ENCODE data around the gene INAFM2. TPM values are rescaled to one million over a fixed set of nuclear protein-coding genes. Genes with fewer than 3 reads are reported as not detected.

Gene INAFM2
- total RNA-seq, 4 donors from 2014 or later = 13.8 to 25.9 (median 20.5) TPM

- DNase-seq (ENCODE audit: low spot score in 2 of 2) = no peak
- H3K36me3 ChIP-seq = no peaks in the 10 kb centered on the region
- H3K4me1 ChIP-seq = peaks cover 0 to 46% (median 20%) of the 10 kb centered on the region in 4 donors
- 32 to 39% methylated on average over 22 to 32 of the region's 33 CpGs for WGBS, 2 donors
- H3K27me3 ChIP-seq = peaks cover 0 to 68% of the 10 kb centered on the region in 2 donors
- no peaks in the 10 kb centered on the region for H3K9me3 ChIP-seq
- no peak overlapping the region for H3K4me3 ChIP-seq
- TF ChIP-seq EP300 (IDR thresholded peaks at IDR 0.05) (no peak), CTCF (IDR thresholded peaks at IDR 0.05) (no peak), POLR2A (IDR thresholded peaks at IDR 0.05) (no peak)
- H3K27ac ChIP-seq = no peak overlapping the region
Observed at GRCh38 chr15:40283615-40284300, 39.7 kb upstream of the INAFM2 start.

GRCh38 chr15:40285151-40285550 lies 38.3 kb upstream of the INAFM2 start:
- no peak for DNase-seq (ENCODE audit: low spot score in 2 of 2)
- Histone ChIP-seq H3K27me3 (peaks cover 0 to 62% of the 10 kb centered on the region in 2 donors), H3K4me1 (peaks cover 0 to 37% (median 16%) of the 10 kb centered on the region in 4 donors), H3K4me3 (no peak overlapping the region), H3K27ac (no peak overlapping the region), H3K9me3 (no peaks in the 10 kb centered on the region), H3K36me3 (no peaks in the 10 kb centered on the region)
- WGBS, 2 donors = 52 to 63% methylated on average over 4 of the region's 4 CpGs
- TF ChIP-seq POLR2A (IDR thresholded peaks at IDR 0.05) (no peak), EP300 (IDR thresholded peaks at IDR 0.05) (no peak), CTCF (IDR thresholded peaks at IDR 0.05) (no peak)

- DNase-seq (ENCODE audit: low spot score in 2 of 2) = no peak
- H3K27me3 ChIP-seq = peaks cover 0 to 62% of the 10 kb centered on the region in 2 donors
Observed at GRCh38 chr15:40285554-40286011, 37.9 kb upstream of the INAFM2 start.

GRCh38 chr15:40286061-40286532 lies 37.4 kb upstream of the INAFM2 start:
- Histone ChIP-seq H3K27me3 (peaks cover 0 to 58% of the 10 kb centered on the region in 2 donors), H3K4me3 (no peak overlapping the region), H3K9me3 (no peaks in the 10 kb centered on the region), H3K36me3 (no peaks in the 10 kb centered on the region), H3K27ac (no peak overlapping the region), H3K4me1 (peaks cover 0 to 46% (median 19%) of the 10 kb centered on the region in 4 donors)
- WGBS, 2 donors = 72 to 73% methylated on average over 7 of the region's 7 CpGs
- TF ChIP-seq EP300 (IDR thresholded peaks at IDR 0.05) (no peak), POLR2A (IDR thresholded peaks at IDR 0.05) (no peak), CTCF (IDR thresholded peaks at IDR 0.05) (no peak)
- no peak for DNase-seq (ENCODE audit: low spot score in 2 of 2)

More at GRCh38 chr15:40285554-40286011, 37.9 kb upstream of the INAFM2 start:
- Histone ChIP-seq H3K4me1 (peaks cover 0 to 40% (median 16%) of the 10 kb centered on the region in 4 donors), H3K27ac (no peak overlapping the region), H3K36me3 (no peaks in the 10 kb centered on the region), H3K4me3 (no peak overlapping the region), H3K9me3 (no peaks in the 10 kb centered on the region)
- 16 to 50% methylated on average over 1 of the region's 1 CpG for WGBS, 2 donors
- TF ChIP-seq CTCF (IDR thresholded peaks at IDR 0.05) (no peak), EP300 (IDR thresholded peaks at IDR 0.05) (no peak), POLR2A (IDR thresholded peaks at IDR 0.05) (no peak)

GRCh38 chr15:40286794-40287193 lies 36.7 kb upstream of the INAFM2 start:
- H3K4me3 ChIP-seq = no peak overlapping the region
- no peaks in the 10 kb centered on the region for H3K36me3 ChIP-seq
- H3K9me3 ChIP-seq = no peaks in the 10 kb centered on the region
- DNase-seq (ENCODE audit: low spot score in 2 of 2) = no peak
- 76 to 84% methylated on average over 5 to 7 of the region's 7 CpGs for WGBS, 2 donors
- TF ChIP-seq EP300 (IDR thresholded peaks at IDR 0.05) = no peak
- TF ChIP-seq POLR2A (IDR thresholded peaks at IDR 0.05) = no peak
- TF ChIP-seq CTCF (IDR thresholded peaks at IDR 0.05) = no peak
- peaks cover 0 to 44% (median 16%) of the 10 kb centered on the region in 4 donors for H3K4me1 ChIP-seq
- no peak overlapping the region for H3K27ac ChIP-seq
- peaks cover 0 to 57% of the 10 kb centered on the region in 2 donors for H3K27me3 ChIP-seq

All from tibial nerve (tissue), 4 donors.